ENCODE results near the gene GHR.
A peak's percentile ranks its signal among the peaks of the same experiment; 100 is the strongest.

GHR gene

DNA sequence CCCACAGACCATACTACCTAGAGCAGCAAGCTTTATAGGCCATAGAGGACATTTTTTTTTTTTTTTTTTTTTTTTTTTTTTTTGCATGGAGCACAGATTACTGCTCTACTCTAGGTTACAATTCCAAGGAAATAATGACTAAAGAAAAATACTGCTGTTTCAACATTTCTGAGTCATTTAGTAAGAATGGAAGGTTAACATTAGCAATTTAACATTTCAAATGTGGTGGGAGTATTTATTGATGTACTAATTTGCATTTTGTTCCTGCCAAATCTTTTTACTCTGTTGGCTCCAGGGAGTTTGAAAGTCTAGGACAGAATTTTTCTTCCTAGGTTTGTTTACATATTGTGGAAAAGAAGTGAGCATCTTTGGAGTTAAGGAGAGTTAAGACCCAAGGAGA, 191.3 kb downstream of the GHR start:
- H3K27ac ChIP-seq: no peak overlapping the region
- TF ChIP-seq, protein P1, sequence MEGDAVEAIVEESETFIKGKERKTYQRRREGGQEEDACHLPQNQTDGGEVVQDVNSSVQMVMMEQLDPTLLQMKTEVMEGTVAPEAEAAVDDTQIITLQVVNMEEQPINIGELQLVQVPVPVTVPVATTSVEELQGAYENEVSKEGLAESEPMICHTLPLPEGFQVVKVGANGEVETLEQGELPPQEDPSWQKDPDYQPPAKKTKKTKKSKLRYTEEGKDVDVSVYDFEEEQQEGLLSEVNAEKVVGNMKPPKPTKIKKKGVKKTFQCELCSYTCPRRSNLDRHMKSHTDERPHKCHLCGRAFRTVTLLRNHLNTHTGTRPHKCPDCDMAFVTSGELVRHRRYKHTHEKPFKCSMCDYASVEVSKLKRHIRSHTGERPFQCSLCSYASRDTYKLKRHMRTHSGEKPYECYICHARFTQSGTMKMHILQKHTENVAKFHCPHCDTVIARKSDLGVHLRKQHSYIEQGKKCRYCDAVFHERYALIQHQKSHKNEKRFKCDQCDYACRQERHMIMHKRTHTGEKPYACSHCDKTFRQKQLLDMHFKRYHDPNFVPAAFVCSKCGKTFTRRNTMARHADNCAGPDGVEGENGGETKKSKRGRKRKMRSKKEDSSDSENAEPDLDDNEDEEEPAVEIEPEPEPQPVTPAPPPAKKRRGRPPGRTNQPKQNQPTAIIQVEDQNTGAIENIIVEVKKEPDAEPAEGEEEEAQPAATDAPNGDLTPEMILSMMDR (conservative IDR thresholded peaks at IDR 0.05): no peak

DNA sequence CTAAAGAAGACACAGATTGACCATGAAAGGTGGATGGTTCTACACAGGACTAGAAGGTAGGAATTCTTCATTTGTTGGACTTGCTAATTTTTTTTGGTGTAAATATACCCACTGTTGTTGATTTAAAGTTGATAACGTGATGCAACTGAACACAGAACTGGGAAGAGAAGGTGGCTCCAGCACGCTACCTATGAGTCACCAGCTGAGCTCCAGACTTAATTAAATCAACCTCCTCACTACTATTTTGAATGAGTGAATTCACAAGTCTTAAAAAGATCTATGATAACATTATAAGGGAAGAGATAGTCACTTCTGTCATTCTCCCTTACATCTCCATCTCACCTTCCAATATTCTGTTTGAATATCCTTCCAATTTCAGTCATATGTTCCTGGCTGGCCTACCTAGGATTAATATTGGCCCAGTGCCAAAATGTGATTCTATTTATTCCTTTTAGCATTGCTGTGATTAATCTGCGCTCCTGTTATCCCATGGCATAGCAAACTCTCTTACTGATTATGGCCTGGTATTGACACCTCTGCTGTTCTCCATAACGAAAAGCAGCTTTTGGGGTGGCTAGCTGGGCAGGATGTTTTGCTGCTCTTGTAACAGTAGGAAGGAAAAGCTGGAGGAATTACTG, 197.5 kb downstream of the GHR start:
- H3K27ac ChIP-seq: peak overlapping the region; percentile 82
- TF ChIP-seq, protein P1 (conservative IDR thresholded peaks at IDR 0.05): no peak

DNA sequence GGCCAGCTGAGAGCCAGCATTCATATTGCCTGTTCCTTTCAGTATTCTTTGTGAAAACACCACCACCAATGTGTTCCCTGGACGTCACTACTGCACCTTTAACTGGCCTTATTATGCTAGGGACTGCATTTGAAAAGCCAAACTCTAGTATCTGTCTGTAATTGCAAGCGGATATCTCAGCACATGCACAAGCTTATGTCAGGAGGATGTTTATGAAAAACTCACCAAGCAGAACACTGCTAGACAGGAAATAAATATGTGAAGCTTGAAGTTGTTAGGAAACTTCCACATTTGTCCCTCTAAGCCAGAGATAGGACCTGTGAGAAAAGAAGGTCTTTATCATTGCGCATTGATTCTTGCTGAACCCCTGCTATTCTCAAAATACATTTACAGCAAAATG, 198.0 kb downstream of the GHR start:
- TF ChIP-seq, protein P1 (conservative IDR thresholded peaks at IDR 0.05): no peak
- peak overlapping the region; percentile 82 for H3K27ac ChIP-seq

DNA sequence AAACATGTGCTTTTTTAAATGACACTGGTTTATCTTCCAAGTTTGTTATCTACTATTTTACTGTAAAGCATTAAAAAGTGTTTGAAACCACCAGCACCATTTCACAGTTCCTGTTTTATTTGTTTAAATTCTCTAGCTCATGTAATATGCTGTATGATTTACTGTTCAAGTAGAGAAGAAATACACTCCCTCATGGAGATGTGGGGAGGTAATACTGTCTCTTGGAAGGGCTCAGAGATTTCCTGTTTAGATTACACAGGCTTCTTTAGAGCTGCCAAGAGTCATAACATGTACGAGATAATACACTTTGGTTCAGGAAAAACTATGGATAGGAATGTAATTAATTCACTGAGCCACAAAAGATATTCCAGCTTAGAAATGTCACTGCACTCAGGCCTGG, 198.4 kb downstream of the GHR start:
- H3K27ac ChIP-seq: peak overlapping the region; percentile 82
- TF ChIP-seq, protein P1 (conservative IDR thresholded peaks at IDR 0.05): no peak

DNA sequence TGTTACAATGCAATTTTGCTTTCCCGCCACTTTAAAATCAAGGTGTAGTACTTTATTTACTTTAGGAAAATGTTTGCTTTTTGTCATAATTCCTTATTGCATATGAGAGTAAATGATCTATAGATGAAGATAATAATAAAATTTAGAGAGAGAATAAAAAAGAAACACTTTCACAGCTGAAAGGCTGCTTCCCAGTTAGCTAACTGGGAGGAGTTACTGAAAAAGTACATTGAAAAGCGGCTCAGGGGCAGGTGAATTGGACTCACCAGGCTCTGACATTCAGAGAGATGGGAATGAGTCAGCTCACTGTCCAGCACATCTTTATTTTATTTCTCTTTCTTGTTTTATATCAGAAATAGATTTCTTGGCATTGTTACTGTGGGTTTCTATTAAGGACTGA, 201.7 kb downstream of the GHR start:
- TF ChIP-seq, protein P1 (conservative IDR thresholded peaks at IDR 0.05): no peak
- no peak overlapping the region for H3K27ac ChIP-seq

DNA sequence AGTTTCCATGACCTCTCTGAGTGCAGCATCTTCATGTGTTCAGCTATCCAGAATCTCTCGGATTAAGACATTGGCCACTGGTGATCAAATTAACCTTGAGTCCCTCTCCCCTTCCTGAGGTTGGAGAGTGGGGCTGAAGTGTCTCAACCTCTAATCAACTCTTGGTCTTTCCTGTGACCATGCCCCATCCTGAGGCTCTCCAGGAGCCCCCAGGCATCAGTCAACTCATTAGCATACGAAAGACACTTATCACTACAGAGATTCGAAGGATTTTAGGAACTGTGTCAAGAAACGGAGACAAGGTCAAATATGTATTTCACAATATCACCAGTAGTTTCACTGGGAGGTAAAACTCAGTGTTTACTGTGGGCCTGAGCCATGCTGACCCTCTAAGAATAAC, 203.2 kb downstream of the GHR start:
- TF ChIP-seq, protein P1 (conservative IDR thresholded peaks at IDR 0.05): no peak
- no peak overlapping the region for H3K27ac ChIP-seq

DNA sequence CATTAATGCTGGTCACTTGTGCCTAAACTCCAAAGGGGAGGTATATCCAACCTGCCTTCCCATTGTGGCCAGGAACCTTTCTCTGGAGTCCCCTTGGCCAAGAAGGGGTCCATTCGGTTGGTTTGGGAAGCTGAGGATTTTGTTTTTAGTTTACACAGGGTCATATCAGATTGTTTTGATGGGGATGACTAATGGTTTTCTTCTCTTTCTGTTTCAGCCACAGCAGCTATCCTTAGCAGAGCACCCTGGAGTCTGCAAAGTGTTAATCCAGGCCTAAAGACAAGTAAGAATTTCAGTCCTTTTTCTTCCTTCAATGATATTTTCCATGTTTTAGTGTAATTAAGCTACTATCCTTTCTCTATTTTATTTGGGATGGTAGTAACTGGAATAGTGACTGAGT, 205.6 kb downstream of the GHR start:
- TF ChIP-seq, protein P1 (conservative IDR thresholded peaks at IDR 0.05): no peak
- no peak overlapping the region for H3K27ac ChIP-seq
